Tibial nerve (tissue), 3 donors: ENCODE measurements around the gene KIF20B.

ENCODE experiments used
- POLR2A ChIP-seq, 2 donors: fragments of 450-650 bp; IDR thresholded peaks; one replicate each; pipeline ENCODE4 v1.6.1; 2017; ENCODE audit warnings: antibody characterized with exemption in 2 of 2, mild to moderate bottlenecking in 2 of 2, moderate library complexity in 2 of 2
- TF ChIP-seq, protein P1 (sequence below), 5 experiments: fragments of 200-600 bp in 3 of 5; fragments of 450-650 bp in 2 of 5; sonication (generic) in 3 of 5; IDR thresholded peaks; one replicate each; pipeline ENCODE4 v1.5.1; 2016 to 2019; ENCODE audit warnings: antibody characterized with exemption in 5 of 5, mild to moderate bottlenecking in 3 of 5, moderate library complexity in 2 of 5

- TF ChIP-seq, protein P1, sequence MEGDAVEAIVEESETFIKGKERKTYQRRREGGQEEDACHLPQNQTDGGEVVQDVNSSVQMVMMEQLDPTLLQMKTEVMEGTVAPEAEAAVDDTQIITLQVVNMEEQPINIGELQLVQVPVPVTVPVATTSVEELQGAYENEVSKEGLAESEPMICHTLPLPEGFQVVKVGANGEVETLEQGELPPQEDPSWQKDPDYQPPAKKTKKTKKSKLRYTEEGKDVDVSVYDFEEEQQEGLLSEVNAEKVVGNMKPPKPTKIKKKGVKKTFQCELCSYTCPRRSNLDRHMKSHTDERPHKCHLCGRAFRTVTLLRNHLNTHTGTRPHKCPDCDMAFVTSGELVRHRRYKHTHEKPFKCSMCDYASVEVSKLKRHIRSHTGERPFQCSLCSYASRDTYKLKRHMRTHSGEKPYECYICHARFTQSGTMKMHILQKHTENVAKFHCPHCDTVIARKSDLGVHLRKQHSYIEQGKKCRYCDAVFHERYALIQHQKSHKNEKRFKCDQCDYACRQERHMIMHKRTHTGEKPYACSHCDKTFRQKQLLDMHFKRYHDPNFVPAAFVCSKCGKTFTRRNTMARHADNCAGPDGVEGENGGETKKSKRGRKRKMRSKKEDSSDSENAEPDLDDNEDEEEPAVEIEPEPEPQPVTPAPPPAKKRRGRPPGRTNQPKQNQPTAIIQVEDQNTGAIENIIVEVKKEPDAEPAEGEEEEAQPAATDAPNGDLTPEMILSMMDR (IDR thresholded peaks at IDR 0.05) = no peak
- TF ChIP-seq POLR2A (IDR thresholded peaks at IDR 0.05) = no peak
These were observed 54.0 kb downstream of the KIF20B start for GRCh38 chr10:89755374-89755773.
